K562 (cell line): Measurements from ENCODE around the gene GFRA1. TPM values are rescaled to one million over a fixed set of nuclear protein-coding genes. Genes with fewer than 3 reads are reported as not detected.
A peak's percentile ranks its signal among the peaks of the same experiment; 100 is the strongest.

ENCODE experiments used
- ATAC-seq: fragments of 200-7000 bp; cut with Tn5 transposase; 3 replicates; pipeline ENCODE4 v1.9.1; 2020; ENCODE audit warnings: moderate library complexity
- BruUV-seq: library from RNA; stranded (reverse); fragments of 400-500 nt; replicated peaks from 2 replicates; lab custom pipeline; 2021; lab: Mats Ljungman, UMichigan
- CTCF ChIA-PET: fragments of 300-600 bp; formaldehyde crosslinking; extraction: SDS; loops from one replicate; lab custom pipeline; 2021; ENCODE audit warnings: low intra/inter-chr PET ratio; lab: Yijun Ruan, JAX
- POLR2A ChIA-PET: fragments of 300-600, 350-650 bp; sonication (Branson Sonifier 250); formaldehyde crosslinking; extraction: SDS; loops from one replicate; lab custom pipeline; 2021; ENCODE audit warnings: antibody characterized with exemption, inconsistent platforms; lab: Yijun Ruan, JAX
- DNase-seq, 4 experiments: peaks; one replicate each; pipeline versions ENCODE4 v3.0.0 to v3.0.0-alpha.2; 2011 to 2018; ENCODE audit warnings: low spot score in 3 of 4, mixed read lengths in 3 of 4; ENCODE audit errors: extremely low read depth in 1 of 4
- FAIRE-seq: peaks from 2 replicates; lab custom pipeline; 2011; peaks lifted over from hg19 to GRCh38; lab: Jason Lieb, UNC
- H2AFZ ChIP-seq: 2 replicates; pipeline ENCODE4 v1.6.0; 2011; ENCODE audit warnings: low read depth, low read length, control low read depth, inconsistent platforms
- H3K27ac ChIP-seq: fragments of 200-600 bp; 3 replicates; pipeline ENCODE4 v1.8.0; 2011; ENCODE audit warnings: low read depth, mild to moderate bottlenecking, control low read depth, inconsistent platforms, low read length, moderate library complexity, mixed read lengths; ENCODE audit errors: extremely low read depth
- H3K27me3 ChIP-seq, 2 experiments: fragments of 300-600 bp in 1 of 2; 2 replicates in 1 of 2; 3 replicates in 1 of 2; pipeline versions ENCODE4 v1.6.0 to v1.8.0; 2011; ENCODE audit warnings: inconsistent platforms in 2 of 2, low read length in 2 of 2, mild to moderate bottlenecking in 1 of 2, mixed read lengths in 1 of 2, moderate library complexity in 1 of 2; ENCODE audit not compliant: control insufficient read depth in 2 of 2, insufficient read depth in 2 of 2
- H3K36me3 ChIP-seq: fragments of 300-600 bp; 3 replicates; pipeline ENCODE4 v1.8.0; 2011; ENCODE audit warnings: mild to moderate bottlenecking, low read length, inconsistent platforms; ENCODE audit not compliant: control insufficient read depth, insufficient read depth
- H3K4me1 ChIP-seq, 2 experiments: fragments of 200-600 bp in 1 of 2; replicated peaks in 1 of 2; 2 replicates in 1 of 2; 3 replicates in 1 of 2; pipeline versions ENCODE4 v1.5.1 to v1.8.0; 2011; ENCODE audit warnings: inconsistent platforms in 2 of 2, low read length in 2 of 2, mild to moderate bottlenecking in 1 of 2, mixed read lengths in 1 of 2, moderate library complexity in 1 of 2; ENCODE audit not compliant: control insufficient read depth in 2 of 2, insufficient read depth in 2 of 2
- H3K4me2 ChIP-seq: 2 replicates; pipeline ENCODE4 v1.6.1; 2011; ENCODE audit warnings: low read length, control low read depth, inconsistent platforms, mixed read lengths; ENCODE audit not compliant: insufficient read depth
- H3K4me3 ChIP-seq: fragments of 200-600 bp; sonication (generic), shearing (Covaris generic); 2 replicates; pipeline ENCODE4 v1.5.1; 2016; ENCODE audit warnings: control low read depth, inconsistent platforms
- H3K79me2 ChIP-seq: fragments of 200-600 bp; 3 replicates; pipeline ENCODE4 v1.8.0; 2011; ENCODE audit warnings: low read length, inconsistent platforms; ENCODE audit not compliant: control insufficient read depth, insufficient read depth
- H3K9ac ChIP-seq, 2 experiments: 2 replicates each; pipeline versions ENCODE4 v1.6.0 to v1.6.1; 2011; ENCODE audit warnings: low read depth in 2 of 2, low read length in 2 of 2, control low read depth in 1 of 2, inconsistent platforms in 1 of 2, mild to moderate bottlenecking in 1 of 2, mixed read lengths in 1 of 2; ENCODE audit not compliant: insufficient read depth in 1 of 2
- H3K9me1 ChIP-seq: one replicate; pipeline ENCODE4 v1.6.0; 2011; ENCODE audit warnings: inconsistent platforms, mild to moderate bottlenecking, low read length, moderate library complexity; ENCODE audit not compliant: control insufficient read depth, insufficient read depth
- H3K9me3 ChIP-seq: replicated peaks from 2 replicates; pipeline ENCODE4 v1.5.1; 2011; ENCODE audit warnings: low read depth, low read length, inconsistent platforms; ENCODE audit not compliant: control insufficient read depth, insufficient read depth
- H4K20me1 ChIP-seq: replicated peaks from 2 replicates; pipeline ENCODE4 v1.6.1; 2011; ENCODE audit warnings: low read length, inconsistent platforms, mixed read lengths; ENCODE audit not compliant: control insufficient read depth, insufficient read depth
- CEBPB ChIP-seq: fragments of 450-650 bp; IDR thresholded peaks from 2 replicates; pipeline ENCODE4 v1.6.1; 2016; ENCODE audit warnings: missing genetic modification characterization, missing compliant biosample characterization
- EHMT2 ChIP-seq: fragments of 450-650 bp; IDR thresholded peaks from 2 replicates; pipeline ENCODE4 v1.6.1; 2018; ENCODE audit warnings: antibody characterized with exemption
- FOS ChIP-seq: IDR thresholded peaks from 3 replicates; pipeline ENCODE4 v1.6.1; 2011; ENCODE audit not compliant: insufficient read length; ENCODE audit errors: extremely low read depth
- GTF2E2 ChIP-seq: fragments of 200-800 bp; sonication (Bioruptor generic); IDR thresholded peaks from 2 replicates; pipeline ENCODE4 v1.6.1; 2016; ENCODE audit warnings: missing genetic modification characterization, missing compliant biosample characterization
- HEY1 ChIP-seq: fragments of 250-450 bp; sonication (Bioruptor Pico); IDR thresholded peaks from 2 replicates; pipeline ENCODE4 v1.5.0; 2020; ENCODE audit warnings: mild to moderate bottlenecking, moderate library complexity, borderline replicate concordance
- NR2C1 ChIP-seq, 2 experiments: fragments of 450-650 bp; IDR thresholded peaks; 2 replicates each; pipeline ENCODE4 v1.6.1; 2017; ENCODE audit warnings: mild to moderate bottlenecking in 2 of 2, antibody characterized with exemption in 1 of 2, inconsistent platforms in 1 of 2, missing compliant biosample characterization in 1 of 2, missing genetic modification characterization in 1 of 2
- NR2C2 ChIP-seq, 2 experiments: fragments of 200-800 bp in 1 of 2; sonication (Bioruptor generic) in 1 of 2; sonication (generic) in 1 of 2; formaldehyde crosslinking in 1 of 2; IDR thresholded peaks; 2 replicates each; pipeline versions ENCODE4 v1.6.1 to v1.8.0; 2016 to 2022; ENCODE audit warnings: mild to moderate bottlenecking in 1 of 2, missing compliant biosample characterization in 1 of 2, missing genetic modification characterization in 1 of 2, missing genetic modification reagents in 1 of 2
- POLR3A ChIP-seq: IDR thresholded peaks from 2 replicates; pipeline ENCODE4 v1.6.1; 2011; ENCODE audit warnings: borderline replicate concordance, mild to moderate bottlenecking, moderate library complexity; ENCODE audit not compliant: insufficient read length, insufficient read depth; ENCODE audit errors: extremely low read depth
- RFX1 ChIP-seq: fragments of 450-650 bp; IDR thresholded peaks from 2 replicates; pipeline ENCODE4 v1.6.1; 2016; ENCODE audit warnings: mild to moderate bottlenecking, moderate library complexity
- ZNF165 ChIP-seq: fragments of 250-450 bp; sonication (Bioruptor Pico); IDR thresholded peaks from 2 replicates; pipeline ENCODE4 v1.4.0; 2020; ENCODE audit warnings: borderline replicate concordance
- ZNF174 ChIP-seq: fragments of 250-450 bp; sonication (Bioruptor Pico); IDR thresholded peaks from 2 replicates; pipeline ENCODE4 v1.4.0; 2020; ENCODE audit warnings: mild to moderate bottlenecking
- ZNF551 ChIP-seq: fragments of 250-450 bp; sonication (Bioruptor Pico); IDR thresholded peaks from 2 replicates; pipeline ENCODE4 v1.5.0; 2021; ENCODE audit warnings: mild to moderate bottlenecking, moderate library complexity
- WGBS: fragments of 100-300 bp; shearing (Covaris generic); methylation state at CpG from one replicate; pipeline ENCODE4 v1.1.6; 2016; ENCODE audit warnings: low coverage, mixed read lengths; ENCODE audit not compliant: insufficient coverage; ENCODE audit errors: missing lambda C conversion rate; 5-methylcytosine and 5-hydroxymethylcytosine counted together
- in situ Hi-C: fragments of 300-500 bp; cut with MboI; formaldehyde crosslinking; loops from 4 replicates; pipeline ENCODE4 v1.15.0; 2018; ENCODE audit warnings: inconsistent platforms, mixed read lengths
- intact Hi-C: fragments of 100-400 bp; cut with micrococcal nuclease; formaldehyde crosslinking; loops from 2 replicates; pipeline ENCODE4 v1.14.2; 2022
- polyA plus RNA-seq, 8 experiments: library from polyadenylated mRNA; depleted of rRNA in 4 of 8; stranded (reverse) in 5 of 8; unstranded in 3 of 8; fragments of >200 nt; fragmentation: Nextera tagmentation in 2 of 8; fragmentation: Illumina TruSeq in 1 of 8; extraction: Ambion mirVana in 2 of 8; extraction: Trizol in 1 of 8; gene quantifications; 2 replicates each; pipeline versions ENCODE4 v1.2.1 to v1.2.3, GENCODE V29; 2011 to 2014; ENCODE audit warnings: inconsistent platforms in 1 of 8, missing spikeins in 1 of 8
- total RNA-seq, 7 experiments: library from RNA; depleted of rRNA in 6 of 7; stranded (reverse); fragments of >200 nt in 6 of 7; fragmentation: Illumina TruSeq in 2 of 7; extraction: Trizol in 2 of 7; gene quantifications; 2 replicates each; pipeline versions ENCODE4 v1.2.1 to v1.2.3, GENCODE V29; 2011 to 2021; ENCODE audit warnings: low replicate concordance in 1 of 7
- TF ChIP-seq, protein P1 (sequence below): fragments of 450-650 bp; IDR thresholded peaks from 2 replicates; pipeline ENCODE4 v1.6.1; 2016; ENCODE audit warnings: missing biosample characterization, missing genetic modification characterization
- TF ChIP-seq, protein P2 (sequence below): fragments of 450-650 bp; IDR thresholded peaks from 2 replicates; pipeline ENCODE4 v1.6.1; 2016

The GFRA1 gene
- total and polyA plus RNA-seq, 9 of the 15 experiments (the other 6 are each of a cell fraction or from before 2014, with no cell fraction given) = 0.04 TPM; not detected in 8

DNA sequence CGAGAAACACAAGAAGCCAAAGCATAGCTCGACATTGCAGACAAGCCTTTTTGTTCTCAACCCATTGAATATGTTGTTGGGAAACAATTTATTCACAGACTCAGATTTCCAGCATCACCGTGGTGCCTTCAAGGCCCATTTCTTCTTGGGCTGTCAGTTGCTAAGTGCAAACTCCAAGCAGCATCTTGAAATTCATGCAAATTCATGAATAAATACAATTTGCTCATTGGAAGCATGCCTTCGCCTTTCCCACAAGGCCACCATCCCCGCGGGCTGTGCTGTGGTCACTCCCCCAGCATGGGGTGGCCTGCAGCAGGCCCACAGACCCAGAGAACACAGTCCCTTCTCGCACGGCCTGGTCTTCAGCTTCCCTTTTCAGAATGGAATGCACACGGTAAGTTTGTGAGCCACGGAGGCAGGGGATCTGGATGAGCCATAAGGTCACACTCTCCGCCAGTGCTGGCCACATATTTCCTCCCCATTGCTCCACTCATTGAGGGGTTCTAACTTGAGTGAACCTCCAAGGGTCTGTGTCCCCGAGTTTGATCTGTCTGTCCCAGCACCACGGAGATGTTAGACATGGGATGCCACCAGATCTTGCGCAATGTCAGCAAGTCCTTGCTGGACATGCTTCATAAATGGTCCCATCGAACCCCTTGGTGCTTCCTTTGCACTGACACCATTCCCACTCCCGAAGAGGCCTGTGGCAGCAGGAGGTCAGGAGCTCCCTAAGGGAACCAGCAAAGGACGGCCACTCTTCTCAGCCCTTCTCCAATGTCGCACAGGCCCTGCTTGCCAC lies 109.5 kb downstream of the GFRA1 start:
- CTCF ChIA-PET = interaction anchor here (0.7 kb wide), 1 partner anchor 62 kb away, joined by 3 read pairs; no protein-coding TSS in a partner anchor
- 2% methylated on average over 16 of the region's 18 CpGs for WGBS
- H3K9ac ChIP-seq = no peak overlapping the region

DNA sequence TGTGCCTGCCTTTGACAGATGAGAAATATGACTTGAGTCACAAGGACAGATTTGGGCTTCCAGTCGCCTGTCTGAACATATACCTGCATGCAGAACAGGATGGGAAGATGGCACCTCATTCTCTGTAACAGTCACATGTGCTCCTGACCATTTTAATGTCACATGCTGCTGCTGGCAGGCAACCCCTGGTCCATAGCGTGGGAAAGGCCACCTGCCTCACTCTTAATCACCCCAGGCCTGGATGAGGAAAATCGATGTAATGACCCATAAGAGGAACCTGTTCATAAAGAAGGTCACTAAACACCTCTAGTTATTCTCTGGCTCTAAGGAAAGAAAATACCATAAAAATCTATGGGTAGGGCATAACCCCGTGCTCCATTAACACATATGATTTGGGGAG lies 110.2 kb downstream of the GFRA1 start:
- H2AFZ ChIP-seq = no peak overlapping the region
- no peak overlapping the region for H3K27ac ChIP-seq
- POLR2A ChIA-PET = no interaction called here
- no peak overlapping the region for H3K4me3 ChIP-seq
- no peak for FAIRE-seq
- no peaks in the 10 kb centered on the region for H3K9me1 ChIP-seq
- H3K4me1 ChIP-seq = no peaks in the 10 kb centered on the region
- no peaks in the 10 kb centered on the region for H3K27me3 ChIP-seq
- in situ Hi-C loops = no loop called here
- BruUV-seq = no TSS peak
- no peak overlapping the region for H3K4me2 ChIP-seq
- H3K79me2 ChIP-seq = no peaks in the 10 kb centered on the region
- no peak for DNase-seq
- CTCF ChIA-PET = no interaction called here
- no peaks in the 10 kb centered on the region for H4K20me1 ChIP-seq
- intact Hi-C loops = no loop called here
- WGBS = 0% methylated on average over 3 of the region's 4 CpGs
- ATAC-seq = no peak
- H3K9me3 ChIP-seq = no peaks in the 10 kb centered on the region
- no peak overlapping the region for H3K9ac ChIP-seq
- no peaks in the 10 kb centered on the region for H3K36me3 ChIP-seq
- TF ChIP-seq NR2C1 (IDR thresholded peaks at IDR 0.05) (no peak), NR2C1 (tag; IDR thresholded peaks at IDR 0.05) (no peak), HEY1 (no peak), FOS (no peak), RFX1 (no peak), NR2C2 (CRISPR knock-in tag; IDR thresholded peaks at IDR 0.05) (no peak), NR2C2 (tag; IDR thresholded peaks at IDR 0.05) (no peak), ZNF551 (CRISPR knock-in tag) (no peak), GTF2E2 (no peak), CEBPB (tag) (no peak), EHMT2 (no peak), ZNF174 (CRISPR knock-in tag) (no peak), POLR3A (no peak)
- TF ChIP-seq, protein P1, sequence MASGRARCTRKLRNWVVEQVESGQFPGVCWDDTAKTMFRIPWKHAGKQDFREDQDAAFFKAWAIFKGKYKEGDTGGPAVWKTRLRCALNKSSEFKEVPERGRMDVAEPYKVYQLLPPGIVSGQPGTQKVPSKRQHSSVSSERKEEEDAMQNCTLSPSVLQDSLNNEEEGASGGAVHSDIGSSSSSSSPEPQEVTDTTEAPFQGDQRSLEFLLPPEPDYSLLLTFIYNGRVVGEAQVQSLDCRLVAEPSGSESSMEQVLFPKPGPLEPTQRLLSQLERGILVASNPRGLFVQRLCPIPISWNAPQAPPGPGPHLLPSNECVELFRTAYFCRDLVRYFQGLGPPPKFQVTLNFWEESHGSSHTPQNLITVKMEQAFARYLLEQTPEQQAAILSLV (tag) = no peak
- TF ChIP-seq, protein P2, sequence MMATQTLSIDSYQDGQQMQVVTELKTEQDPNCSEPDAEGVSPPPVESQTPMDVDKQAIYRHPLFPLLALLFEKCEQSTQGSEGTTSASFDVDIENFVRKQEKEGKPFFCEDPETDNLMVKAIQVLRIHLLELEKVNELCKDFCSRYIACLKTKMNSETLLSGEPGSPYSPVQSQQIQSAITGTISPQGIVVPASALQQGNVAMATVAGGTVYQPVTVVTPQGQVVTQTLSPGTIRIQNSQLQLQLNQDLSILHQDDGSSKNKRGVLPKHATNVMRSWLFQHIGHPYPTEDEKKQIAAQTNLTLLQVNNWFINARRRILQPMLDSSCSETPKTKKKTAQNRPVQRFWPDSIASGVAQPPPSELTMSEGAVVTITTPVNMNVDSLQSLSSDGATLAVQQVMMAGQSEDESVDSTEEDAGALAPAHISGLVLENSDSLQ = no peak

More for the DNA sequence above, 109.5 kb downstream of the GFRA1 start:
- Histone ChIP-seq H3K36me3 (no peaks in the 10 kb centered on the region), H3K4me1 (no peaks in the 10 kb centered on the region), H3K79me2 (no peaks in the 10 kb centered on the region), H2AFZ (no peak overlapping the region), H3K4me3 (no peak overlapping the region), H4K20me1 (no peaks in the 10 kb centered on the region), H3K4me2 (no peak overlapping the region), H3K27me3 (no peaks in the 10 kb centered on the region), H3K9me1 (no peaks in the 10 kb centered on the region), H3K9me3 (no peaks in the 10 kb centered on the region), H3K27ac (no peak overlapping the region)
- no peak for ATAC-seq
- DNase-seq = no peak
- in situ Hi-C loops (no loop called here), intact Hi-C loops (no loop called here)
- POLR2A ChIA-PET = no interaction called here
- no TSS peak for BruUV-seq
- no peak for FAIRE-seq
- TF ChIP-seq ZNF165 (CRISPR knock-in tag) (no peak), CEBPB (tag) (0 out of 2 replicates have a peak, but pooled peaks have one; percentile 21)
